ENCODE results near the gene CISD1. TPM values are rescaled to one million over a fixed set of nuclear protein-coding genes. Genes with fewer than 3 reads are reported as not detected.

The CISD1 gene
- total and polyA plus RNA-seq, 8 donors = 3.2 to 18.1 (median 11.1) TPM

GRCh38 chr10:58320351-58321049 is 51.5 kb downstream of the CISD1 start:
- WGBS, 2 donors = 82 to 83% methylated on average over 4 of the region's 4 CpGs
- no peak overlapping the region for H3K27ac ChIP-seq
- DNase-seq (no peak), FAIRE-seq (no peak), ATAC-seq (no peak)
- TF ChIP-seq, protein P1, sequence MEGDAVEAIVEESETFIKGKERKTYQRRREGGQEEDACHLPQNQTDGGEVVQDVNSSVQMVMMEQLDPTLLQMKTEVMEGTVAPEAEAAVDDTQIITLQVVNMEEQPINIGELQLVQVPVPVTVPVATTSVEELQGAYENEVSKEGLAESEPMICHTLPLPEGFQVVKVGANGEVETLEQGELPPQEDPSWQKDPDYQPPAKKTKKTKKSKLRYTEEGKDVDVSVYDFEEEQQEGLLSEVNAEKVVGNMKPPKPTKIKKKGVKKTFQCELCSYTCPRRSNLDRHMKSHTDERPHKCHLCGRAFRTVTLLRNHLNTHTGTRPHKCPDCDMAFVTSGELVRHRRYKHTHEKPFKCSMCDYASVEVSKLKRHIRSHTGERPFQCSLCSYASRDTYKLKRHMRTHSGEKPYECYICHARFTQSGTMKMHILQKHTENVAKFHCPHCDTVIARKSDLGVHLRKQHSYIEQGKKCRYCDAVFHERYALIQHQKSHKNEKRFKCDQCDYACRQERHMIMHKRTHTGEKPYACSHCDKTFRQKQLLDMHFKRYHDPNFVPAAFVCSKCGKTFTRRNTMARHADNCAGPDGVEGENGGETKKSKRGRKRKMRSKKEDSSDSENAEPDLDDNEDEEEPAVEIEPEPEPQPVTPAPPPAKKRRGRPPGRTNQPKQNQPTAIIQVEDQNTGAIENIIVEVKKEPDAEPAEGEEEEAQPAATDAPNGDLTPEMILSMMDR (IDR thresholded peaks at IDR 0.05) = no peak
- intact Hi-C loops (cut with DNase I) = no loop called here
- no peaks in the 10 kb centered on the region for H3K36me3 ChIP-seq
- no peaks in the 10 kb centered on the region for H3K4me1 ChIP-seq
- H3K27me3 ChIP-seq = no peaks in the 10 kb centered on the region
- no peaks in the 10 kb centered on the region for H3K9me3 ChIP-seq
- H3K4me3 ChIP-seq = no peak overlapping the region

GRCh38 chr10:58322072-58322834 is 53.3 kb downstream of the CISD1 start:
- peak in 1 of 6 donors; percentile 26 for DNase-seq
- 62 to 70% methylated on average over 3 of the region's 3 CpGs for WGBS, 2 donors
- FAIRE-seq = no peak
- ATAC-seq = peak in 2 of 4 donors; percentile 59 to 60
- Histone ChIP-seq H3K27me3 (no peaks in the 10 kb centered on the region), H3K9me3 (no peaks in the 10 kb centered on the region), H3K36me3 (no peaks in the 10 kb centered on the region), H3K27ac (no peak overlapping the region), H3K4me3 (no peak overlapping the region), H3K4me1 (no peaks in the 10 kb centered on the region)
- intact Hi-C loops (cut with DNase I) = no loop called here
- TF ChIP-seq, protein P1 (IDR thresholded peaks at IDR 0.05) = no peak

DNA sequence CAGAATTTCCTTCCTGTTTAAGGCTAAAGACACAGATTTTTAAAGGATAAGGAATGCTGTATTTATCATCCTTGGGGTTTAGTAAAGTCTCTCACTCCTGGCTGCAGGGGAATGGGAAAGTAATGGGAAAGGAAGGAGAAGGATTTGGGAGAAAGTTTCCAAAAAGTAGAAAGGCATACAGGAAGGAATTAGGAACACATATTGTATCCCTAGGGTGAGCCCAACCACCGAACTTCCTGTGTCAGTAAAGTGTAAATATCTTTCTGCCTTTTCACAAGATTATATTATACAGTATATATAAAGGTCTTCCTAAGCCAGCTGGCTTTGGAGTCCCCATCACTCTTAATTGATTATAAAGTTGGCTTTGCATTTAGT is 53.9 kb downstream of the CISD1 start:
- no peaks in the 10 kb centered on the region for H3K36me3 ChIP-seq
- no peak overlapping the region for H3K27ac ChIP-seq
- DNase-seq (no peak), FAIRE-seq (no peak), ATAC-seq (no peak)
- H3K4me1 ChIP-seq = no peaks in the 10 kb centered on the region
- H3K9me3 ChIP-seq = no peaks in the 10 kb centered on the region
- intact Hi-C loops (cut with DNase I) = no loop called here
- H3K4me3 ChIP-seq = no peak overlapping the region
- whole genome bisulfite sequencing, 2 donors = 33 to 68% methylated on average over 1 of the region's 1 CpG
- TF ChIP-seq, protein P1 (IDR thresholded peaks at IDR 0.05) = no peak
- no peaks in the 10 kb centered on the region for H3K27me3 ChIP-seq

DNA sequence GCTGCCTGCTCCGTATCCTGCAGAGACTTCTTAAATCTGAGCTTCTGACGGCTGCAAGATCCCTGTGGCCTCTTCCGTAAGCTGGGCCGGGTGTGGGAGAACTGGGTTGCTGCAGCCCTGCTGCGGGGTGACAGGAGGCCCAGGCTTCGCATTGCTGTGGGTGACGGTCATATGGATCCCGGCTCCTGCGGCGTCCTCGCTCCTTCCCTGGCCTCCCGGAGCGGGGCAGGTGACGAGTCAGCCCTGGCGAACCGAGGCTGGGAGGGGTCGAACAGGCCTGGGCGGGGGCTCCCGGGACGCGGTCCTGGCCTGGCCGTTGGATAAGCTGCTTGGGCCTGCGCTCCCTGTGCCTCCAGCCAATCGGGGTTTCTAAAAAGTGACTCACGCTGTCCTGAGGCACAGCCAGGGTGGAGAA is 58.0 kb downstream of the CISD1 start:
- ATAC-seq (peak in 3 of 4 donors; percentile 31 to 59 (median 50)), DNase-seq (peak in 3 of 6 donors; percentile 16 to 56 (median 49)), FAIRE-seq (no peak)
- Histone ChIP-seq H3K4me3 (no peak overlapping the region), H3K9me3 (no peaks in the 10 kb centered on the region), H3K36me3 (no peaks in the 10 kb centered on the region), H3K27ac (no peak overlapping the region), H3K27me3 (no peaks in the 10 kb centered on the region), H3K4me1 (no peaks in the 10 kb centered on the region)
- 37% methylated on average over 25 of the region's 25 CpGs for WGBS, 2 donors
- TF ChIP-seq, protein P1 (IDR thresholded peaks at IDR 0.05) = no peak
- intact Hi-C loops (cut with DNase I) = no loop called here

GRCh38 chr10:58328233-58328632 is 59.3 kb downstream of the CISD1 start:
- TF ChIP-seq, protein P1 (IDR thresholded peaks at IDR 0.05) = no peak
- DNase-seq = no peak
- no peak for FAIRE-seq
- Histone ChIP-seq H3K36me3 (no peaks in the 10 kb centered on the region), H3K27ac (no peak overlapping the region), H3K27me3 (no peaks in the 10 kb centered on the region), H3K9me3 (no peaks in the 10 kb centered on the region), H3K4me1 (no peaks in the 10 kb centered on the region), H3K4me3 (no peak overlapping the region)
- intact Hi-C loops (cut with DNase I) = no loop called here
- no peak for ATAC-seq
- 92 to 97% methylated on average over 1 of the region's 1 CpG for WGBS, 2 donors
